Astrocyte of the cerebellum (primary cell): Measurements from ENCODE around the gene COPRS.

Experiments used
- DNase-seq: peaks from one replicate; pipeline ENCODE4 v3.0.0-alpha.2; 2011; ENCODE audit warnings: low read depth
- H3K4me3 ChIP-seq: 2 replicates; pipeline ENCODE4 v1.5.1; 2011; ENCODE audit warnings: mild to moderate bottlenecking, low read depth, low read length, moderate library complexity
- CTCF ChIP-seq: IDR thresholded peaks from 2 replicates; pipeline ENCODE4 v1.5.1; 2012; ENCODE audit warnings: low read length, low read depth, moderate library complexity, mild to moderate bottlenecking; ENCODE audit errors: missing control alignments
- in situ Hi-C: cut with HindIII; loops from 2 replicates; pipeline ENCODE4 v1.10.0; 2017; ENCODE audit warnings: low sequenced_read_pairs

The COPRS gene

DNA sequence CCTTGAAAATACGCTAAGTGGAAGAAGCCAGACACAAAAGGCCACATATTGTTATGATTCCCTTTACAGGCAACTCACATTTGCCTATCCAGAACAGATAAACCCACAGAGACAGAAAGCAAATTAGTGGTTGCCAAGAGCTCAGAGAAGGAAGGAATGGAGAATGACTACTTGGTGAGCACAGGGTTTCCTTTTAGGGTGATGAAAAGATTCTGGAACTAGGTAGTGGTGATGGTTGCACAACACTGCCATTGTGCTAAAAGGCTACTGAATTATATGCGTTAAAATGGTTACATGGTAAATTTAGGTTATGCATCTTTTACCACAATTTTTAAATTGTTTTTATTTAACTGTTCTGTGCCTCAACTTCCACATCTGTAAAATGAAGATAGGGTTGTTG is 4.4 kb downstream of the COPRS start:
- in situ Hi-C loops = loop anchor here (25.0 kb wide), 1 partner anchor 417 kb away; no protein-coding TSS in a partner anchor

DNA sequence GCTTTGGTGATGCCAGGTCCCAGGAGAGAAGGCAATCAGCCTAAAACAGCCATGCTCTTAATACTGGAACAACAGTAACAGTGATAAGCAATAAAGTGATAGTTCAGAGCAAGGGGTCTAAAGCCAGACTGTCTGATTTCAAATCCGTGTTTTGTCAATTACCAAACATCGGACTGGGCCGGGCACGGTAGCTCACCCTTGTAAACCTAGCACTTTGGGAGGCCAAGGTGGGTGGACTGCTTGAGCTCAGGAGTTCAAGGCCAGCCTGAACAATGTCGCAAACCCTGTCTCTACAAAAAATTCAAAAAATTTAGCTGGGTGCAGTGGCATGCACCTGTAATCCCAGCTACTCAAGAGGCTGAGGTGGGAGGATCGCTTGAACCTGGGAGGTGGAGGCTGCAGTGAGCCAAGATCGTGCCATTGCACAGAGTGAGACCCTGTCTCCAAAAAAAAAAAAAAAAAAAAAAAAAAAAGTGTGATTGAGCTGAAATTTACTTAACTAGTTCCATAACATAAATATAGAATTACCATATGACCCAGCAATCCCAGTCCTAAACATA is 5.1 kb downstream of the COPRS start:
- TF ChIP-seq CTCF = no peak
- in situ Hi-C loops = loop anchor here (25.0 kb wide), 1 partner anchor 417 kb away; no protein-coding TSS in a partner anchor
- H3K4me3 ChIP-seq = no peak overlapping the region
- no peak for DNase-seq

More for the DNA sequence above, 4.4 kb downstream of the COPRS start:
- no peak overlapping the region for H3K4me3 ChIP-seq
- TF ChIP-seq CTCF = no peak
- no peak for DNase-seq

DNA sequence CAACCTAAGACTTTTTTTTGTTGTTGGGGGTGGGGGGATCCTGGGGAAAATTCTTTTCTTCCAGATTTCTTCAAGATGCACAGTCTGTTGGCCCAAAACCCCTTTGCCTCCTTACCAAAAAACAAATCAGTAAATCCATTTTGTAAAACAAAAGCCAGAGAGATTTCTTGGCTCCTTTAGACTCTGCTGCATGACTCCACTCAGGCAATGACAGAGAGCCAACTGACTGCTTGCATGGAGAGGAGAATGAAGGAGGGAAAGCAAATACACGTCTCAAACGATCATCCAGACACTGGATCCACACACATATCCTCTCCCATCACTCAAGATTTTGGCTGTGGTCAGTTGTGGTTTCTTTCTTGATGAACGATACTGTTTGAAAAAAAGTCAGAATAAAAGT is 13.8 kb downstream of the COPRS start:
- DNase-seq = no peak
- H3K4me3 ChIP-seq = no peak overlapping the region
- no peak for TF ChIP-seq CTCF
- in situ Hi-C loops = no loop called here

GRCh38 chr17:31843070-31843745 is 15.8 kb downstream of the COPRS start:
- TF ChIP-seq CTCF = no peak
- no peak overlapping the region for H3K4me3 ChIP-seq
- in situ Hi-C loops = no loop called here
- DNase-seq = peak; percentile 68

DNA sequence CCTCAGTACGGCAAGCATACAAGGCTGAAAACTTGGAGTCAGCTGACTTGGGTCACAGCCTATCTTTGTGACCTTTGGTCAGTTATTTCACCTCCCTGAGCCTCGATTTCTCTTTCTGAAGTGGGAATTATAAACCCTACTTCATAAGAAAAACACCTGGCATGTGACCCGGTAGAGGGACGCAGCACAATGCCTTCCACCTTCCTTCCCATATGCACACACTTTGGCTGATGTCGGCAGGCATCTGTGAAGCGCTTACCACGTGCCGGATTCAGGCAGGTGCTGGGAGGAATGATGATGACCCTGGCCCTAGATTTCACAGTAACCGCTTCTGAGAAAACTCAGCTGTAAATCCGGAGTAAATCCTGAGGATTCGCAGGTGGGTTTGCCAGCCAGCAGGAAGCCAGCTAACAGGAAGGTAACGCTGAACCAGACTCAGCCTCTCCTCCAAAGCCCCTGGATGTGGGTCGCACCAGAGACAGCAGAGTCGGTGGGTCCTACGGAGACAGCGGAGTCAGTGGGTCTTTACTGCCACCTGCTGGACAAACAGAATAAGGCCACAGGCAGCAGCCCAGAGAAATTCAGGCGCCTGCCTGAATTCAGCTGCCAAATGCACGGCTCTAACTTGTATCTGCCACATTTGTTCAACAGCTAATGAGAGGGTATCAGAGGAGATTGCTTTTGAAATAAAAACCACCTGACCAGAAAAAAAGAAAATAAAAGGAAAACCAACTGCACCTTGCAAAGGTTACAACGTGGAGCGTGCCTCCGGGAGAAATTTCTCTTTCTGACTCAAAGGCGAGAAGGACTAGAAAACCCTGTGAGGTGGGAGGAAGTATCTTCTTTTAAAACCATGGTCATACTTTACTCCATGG is 16.6 kb downstream of the COPRS start:
- DNase-seq = peak; percentile 62
- in situ Hi-C loops = no loop called here
- H3K4me3 ChIP-seq = no peak overlapping the region
- TF ChIP-seq CTCF = peak; percentile 95

DNA sequence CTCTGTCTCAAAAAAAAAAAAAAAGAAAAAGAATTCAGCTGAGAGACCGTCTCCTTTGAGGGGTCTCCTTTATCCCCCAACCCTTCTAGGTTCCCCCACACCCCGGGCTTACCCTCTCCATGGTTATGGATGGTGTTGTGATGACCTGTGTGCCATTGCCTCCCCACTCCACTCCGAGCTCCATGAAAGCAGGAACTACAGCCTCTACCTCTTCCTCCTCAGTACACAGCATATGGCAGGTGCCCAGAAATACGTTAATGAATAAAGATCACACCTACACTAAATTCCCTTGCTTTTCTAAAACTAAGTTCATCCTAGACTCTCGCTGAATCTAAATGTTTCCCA is 17.2 kb downstream of the COPRS start:
- no peak for TF ChIP-seq CTCF
- H3K4me3 ChIP-seq = no peak overlapping the region
- DNase-seq = no peak
- in situ Hi-C loops = no loop called here
